GM19193 (cell line): ENCODE data around the gene RELN.

Source experiments
- POLR2A ChIP-seq: IDR thresholded peaks from 4 replicates; pipeline ENCODE4 v1.6.1; 2011; ENCODE audit not compliant: insufficient read depth, insufficient read length; ENCODE audit errors: extremely low read depth

RELN gene

DNA sequence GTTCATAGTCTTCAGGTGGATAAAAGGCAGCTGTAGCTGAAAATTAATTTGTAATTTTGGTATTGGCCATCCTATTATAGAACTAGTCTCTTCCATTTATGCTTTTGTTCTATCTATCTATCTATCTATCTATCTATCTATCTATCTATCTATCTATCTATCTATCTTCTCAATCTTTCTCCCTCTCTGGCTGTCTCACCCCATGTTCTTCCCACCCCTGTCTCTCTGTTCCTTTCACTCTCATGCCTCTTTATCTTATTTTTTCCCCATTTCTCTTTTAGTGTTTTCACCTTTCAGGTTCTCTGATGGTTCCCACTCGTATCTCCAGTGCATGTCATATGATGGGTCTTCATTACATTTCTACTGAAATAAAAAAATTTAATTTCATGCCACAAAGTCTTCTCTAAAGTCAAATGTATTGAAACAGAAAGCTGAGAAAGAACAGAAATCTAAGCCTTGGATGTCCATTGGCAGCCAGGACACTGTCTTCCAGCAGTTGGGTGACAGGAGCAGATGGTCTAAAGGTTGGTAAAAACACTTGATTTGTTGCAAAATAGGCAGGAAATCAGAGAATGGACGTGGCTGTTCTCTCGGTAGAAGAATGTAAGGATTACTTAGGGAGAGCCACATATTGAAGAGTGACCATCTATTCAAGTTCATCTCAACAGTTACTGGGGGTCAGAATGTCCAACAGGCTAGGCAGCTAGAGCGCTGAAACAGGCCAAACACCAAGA is 127.0 kb downstream of the RELN start:
- no peak for TF ChIP-seq POLR2A

GRCh38 chr7:103859709-103860108 is 129.7 kb downstream of the RELN start:
- TF ChIP-seq POLR2A, result no peak

GRCh38 chr7:103857435-103857834 is 132.0 kb downstream of the RELN start:
- TF ChIP-seq POLR2A, result no peak

GRCh38 chr7:103856929-103857328 is 132.5 kb downstream of the RELN start:
- no peak for TF ChIP-seq POLR2A

DNA sequence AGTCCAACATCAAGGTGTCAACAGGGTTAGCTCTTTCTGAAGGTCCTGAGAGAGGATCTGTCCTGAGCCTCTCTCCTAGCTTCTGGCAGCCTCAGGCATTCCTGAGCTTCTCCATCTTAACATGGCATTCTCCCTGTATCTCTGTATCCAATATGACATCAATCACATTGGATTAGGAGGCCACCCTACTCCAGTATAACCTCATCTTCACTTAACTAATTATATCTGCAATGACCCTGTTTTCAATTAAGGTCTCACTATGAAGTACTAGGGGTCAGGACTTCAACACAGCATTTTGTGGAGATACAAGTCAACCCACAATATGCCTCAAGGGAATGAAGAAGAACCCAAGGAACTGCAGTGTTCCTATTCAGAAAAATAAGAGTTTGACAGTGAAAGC is 133.8 kb downstream of the RELN start:
- TF ChIP-seq POLR2A, result no peak

- no peak for TF ChIP-seq POLR2A
These were observed 134.8 kb downstream of the RELN start for GRCh38 chr7:103854611-103855010.

DNA sequence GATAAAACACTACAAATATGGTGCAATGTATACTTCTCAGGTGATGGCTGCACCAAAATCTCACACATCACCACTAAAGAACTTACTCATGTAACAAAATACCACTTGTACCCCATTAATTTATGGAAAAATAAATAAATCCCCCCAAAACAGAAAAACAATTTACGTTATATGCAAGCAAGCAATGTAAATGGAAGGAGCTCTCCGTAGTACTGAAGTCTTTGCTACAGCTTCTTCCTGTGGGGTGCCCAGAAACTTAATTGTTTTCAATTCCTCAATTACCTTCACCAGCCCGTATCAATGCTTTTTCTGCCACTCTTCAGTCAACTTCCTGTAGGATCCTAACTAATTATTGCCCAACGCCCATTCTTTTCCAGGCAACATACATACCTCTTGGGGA is 138.1 kb downstream of the RELN start:
- no peak for TF ChIP-seq POLR2A

DNA sequence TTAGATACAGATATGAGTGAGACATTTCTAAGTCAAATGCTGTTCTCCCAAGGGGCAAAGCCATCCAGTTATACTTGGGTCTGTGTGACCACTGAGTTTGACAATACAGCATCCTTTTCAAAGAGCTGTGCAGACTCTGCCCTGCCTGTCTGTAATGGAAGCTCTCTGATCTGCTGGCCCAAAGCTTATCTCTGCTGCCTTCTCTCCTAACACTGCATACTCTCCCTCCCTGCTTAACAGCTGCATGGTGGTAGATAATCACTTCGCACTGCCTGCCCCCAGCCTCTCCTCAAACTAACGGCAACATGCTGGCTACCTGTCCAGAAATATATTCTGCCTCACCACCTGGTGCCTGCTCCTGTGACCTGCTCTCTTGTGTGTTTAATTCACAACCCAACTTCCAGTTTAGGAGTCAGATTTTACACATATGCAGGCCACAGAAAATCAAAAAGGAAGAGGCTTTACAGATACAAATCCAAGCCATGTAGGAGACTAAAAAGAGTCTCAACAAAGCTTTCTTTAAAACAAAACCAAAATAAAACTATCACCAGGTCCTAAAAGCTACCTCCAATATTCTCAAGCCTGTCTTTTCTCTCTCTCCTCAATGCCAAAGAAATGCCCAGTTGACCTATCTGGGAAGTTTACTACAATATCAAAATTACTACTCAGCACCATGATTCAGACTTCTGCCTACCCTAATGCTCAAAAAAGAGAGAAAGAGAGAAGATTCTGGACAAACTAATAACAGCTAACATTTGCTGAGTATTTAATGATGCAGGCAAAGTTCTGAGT is 145.6 kb downstream of the RELN start:
- no peak for TF ChIP-seq POLR2A

DNA sequence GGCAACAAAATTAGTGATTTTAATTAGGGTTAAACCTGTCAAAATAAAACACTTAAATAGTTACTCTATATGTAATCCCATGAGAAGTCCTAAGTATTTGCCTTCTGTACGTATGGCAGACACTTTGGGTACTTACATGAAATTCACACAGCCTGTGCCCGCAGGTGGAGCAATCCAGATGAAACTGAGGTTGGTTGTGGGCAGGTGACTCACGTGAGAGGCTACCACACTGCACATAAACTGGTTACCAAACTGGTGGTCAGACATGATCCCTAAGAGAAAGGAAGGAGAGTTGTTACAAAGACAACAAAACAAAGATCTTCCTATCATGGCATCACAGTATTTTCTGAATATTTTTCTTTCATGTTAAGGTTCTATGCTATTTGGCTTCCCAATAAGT is 156.1 kb downstream of the RELN start:
- TF ChIP-seq POLR2A, result no peak

GRCh38 chr7:103832438-103832837 is 157.0 kb downstream of the RELN start:
- TF ChIP-seq POLR2A, result no peak

DNA sequence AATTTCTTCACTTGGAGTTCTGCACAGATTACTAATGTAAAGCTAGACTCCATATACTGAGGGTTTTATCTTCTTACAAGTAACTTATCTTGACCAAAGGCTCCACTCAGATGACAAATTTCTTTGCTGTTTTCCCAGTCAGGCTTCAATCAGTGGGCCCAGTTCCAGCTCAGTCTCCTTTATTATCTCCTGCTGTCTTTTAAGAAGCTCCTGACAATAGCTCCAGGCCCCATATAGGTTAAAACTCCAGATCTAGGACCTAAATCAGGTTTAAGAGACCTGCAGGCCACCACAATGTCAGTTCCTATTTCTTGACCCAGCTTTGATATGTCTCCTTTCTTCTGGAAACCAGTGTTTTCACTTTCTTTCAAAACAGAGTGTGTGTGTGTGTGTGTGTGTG is 165.2 kb downstream of the RELN start:
- TF ChIP-seq POLR2A, result no peak

- no peak for TF ChIP-seq POLR2A
These were observed 166.4 kb downstream of the RELN start for GRCh38 chr7:103823084-103823483.

DNA sequence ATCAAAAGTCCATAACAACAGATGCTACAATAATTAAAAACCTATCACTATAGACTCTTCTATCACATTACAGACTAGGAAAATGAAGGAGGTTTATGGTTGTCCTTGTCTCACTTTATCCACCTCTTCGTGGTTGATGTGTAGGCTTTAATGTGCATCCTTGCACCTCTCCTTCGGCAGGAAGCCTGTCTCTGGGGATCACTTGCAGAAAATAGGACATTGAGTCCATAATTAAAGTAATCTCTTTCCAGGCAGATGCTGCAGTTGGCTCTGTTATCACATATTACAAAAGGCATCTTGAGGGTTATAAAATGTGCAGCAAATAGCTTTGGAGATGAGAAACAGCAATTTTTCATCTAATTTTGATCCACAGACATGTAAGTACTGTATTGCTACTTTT is 168.4 kb downstream of the RELN start:
- no peak for TF ChIP-seq POLR2A

DNA sequence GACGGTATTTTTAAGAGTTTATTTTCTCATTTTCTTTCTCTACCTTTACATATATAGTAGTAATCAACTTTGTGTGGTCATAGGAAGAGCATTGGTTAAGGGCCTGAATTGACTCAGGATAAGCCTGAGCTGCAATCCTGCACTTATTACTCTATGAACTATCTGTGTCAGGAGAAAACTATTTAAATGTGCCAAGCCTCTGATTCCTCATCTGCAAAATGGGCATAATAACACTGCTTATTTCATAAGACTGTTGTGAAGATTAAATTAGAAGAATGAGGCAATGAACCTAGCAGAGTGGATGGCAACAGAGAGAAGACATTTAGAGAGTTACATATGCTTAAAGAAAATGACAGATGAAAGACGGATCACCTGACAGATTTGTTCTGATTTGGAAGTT is 175.5 kb downstream of the RELN start:
- no peak for TF ChIP-seq POLR2A

GRCh38 chr7:103811997-103812396 is 177.5 kb downstream of the RELN start:
- no peak for TF ChIP-seq POLR2A

GRCh38 chr7:103811290-103811689 is 178.2 kb downstream of the RELN start:
- TF ChIP-seq POLR2A, result no peak
